ENCODE measurements around the gene FOXK1.
"Not testable (repeated sequence)": the region's sequence is repeated elsewhere in the genome, so short reads cannot be mapped to it uniquely, and the experiment has no call there.

FOXK1 gene

GRCh38 chr7:4681886-4682620, at the start of gene FOXK1:
TSS of gene FOXK1 (plus strand) at chr7:4682295. CDS start at chr7:4682309, 14 bp downstream.
- no peak for DNase-seq

- no peak for DNase-seq
Measured at GRCh38 chr7:4633012-4633411, 49.1 kb upstream of the FOXK1 start.

- no peak for DNase-seq
Measured at GRCh38 chr7:4634166-4634565, 47.9 kb upstream of the FOXK1 start.

- no peak for DNase-seq
Measured at GRCh38 chr7:4638781-4639575, 43.1 kb upstream of the FOXK1 start.

- no peak for DNase-seq
Measured at GRCh38 chr7:4641091-4641666, 40.9 kb upstream of the FOXK1 start.

- DNase-seq, result no peak
Measured at GRCh38 chr7:4641667-4642467, 40.2 kb upstream of the FOXK1 start.

GRCh38 chr7:4642468-4643203, 39.5 kb upstream of the FOXK1 start:
- DNase-seq, result no peak

GRCh38 chr7:4643204-4643471, 39.0 kb upstream of the FOXK1 start:
- not testable (repeated sequence) for DNase-seq

- no peak for DNase-seq
Measured at GRCh38 chr7:4645246-4645645, 36.8 kb upstream of the FOXK1 start.

- no peak for DNase-seq
Measured at GRCh38 chr7:4648111-4648510, 34.0 kb upstream of the FOXK1 start.

- DNase-seq, result no peak
Measured at GRCh38 chr7:4650433-4651047, 31.6 kb upstream of the FOXK1 start.

- DNase-seq, result no peak
Measured at GRCh38 chr7:4653771-4654170, 28.3 kb upstream of the FOXK1 start.

- DNase-seq, result no peak
Measured at GRCh38 chr7:4655311-4655710, 26.8 kb upstream of the FOXK1 start.

GRCh38 chr7:4655896-4656295, 26.2 kb upstream of the FOXK1 start:
- DNase-seq, result no peak

GRCh38 chr7:4657640-4658417, 24.3 kb upstream of the FOXK1 start:
- DNase-seq, result no peak

- no peak for DNase-seq
Measured at GRCh38 chr7:4659551-4660286, 22.4 kb upstream of the FOXK1 start.

GRCh38 chr7:4661871-4662270, 20.2 kb upstream of the FOXK1 start:
- no peak for DNase-seq

GRCh38 chr7:4663239-4664018, 18.7 kb upstream of the FOXK1 start:
- no peak for DNase-seq

GRCh38 chr7:4665661-4666060, 16.4 kb upstream of the FOXK1 start:
- DNase-seq, result no peak
